GM18505 (cell line): ENCODE data around the gene SARDH.

Source experiments
- ATAC-seq: cut with Tn5 transposase; IDR thresholded peaks from one replicate; pipeline ENCODE4 v1.9.1; 2021; ENCODE audit not compliant: unreplicated experiment
- POLR2A ChIP-seq: IDR thresholded peaks from 4 replicates; pipeline ENCODE4 v1.6.1; 2011; ENCODE audit warnings: borderline replicate concordance; ENCODE audit not compliant: insufficient read depth, insufficient read length; ENCODE audit errors: extremely low read depth

SARDH gene

GRCh38 chr9:133735931-133736330 lies 2.2 kb downstream of the SARDH start:
- no peak for TF ChIP-seq POLR2A
- ATAC-seq: no peak

DNA sequence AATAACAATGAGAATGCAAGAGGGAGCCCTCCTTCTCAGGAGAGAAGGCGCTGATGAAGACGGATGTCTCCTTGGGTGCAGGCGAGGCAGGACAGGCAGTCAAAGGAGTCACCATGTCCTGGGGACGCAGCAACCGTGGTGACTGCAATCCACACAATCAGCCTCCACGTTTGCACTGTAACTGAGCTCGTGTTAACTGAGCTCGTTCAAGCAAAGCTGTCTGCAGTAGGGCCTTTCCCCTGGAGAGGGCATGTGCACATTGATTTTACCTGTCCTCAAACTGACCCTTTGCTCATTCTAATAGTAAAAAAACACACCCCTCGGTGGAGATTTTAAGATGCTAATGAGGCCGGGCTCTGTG lies 2.8 kb downstream of the SARDH start:
- TF ChIP-seq POLR2A: no peak
- ATAC-seq: no peak

DNA sequence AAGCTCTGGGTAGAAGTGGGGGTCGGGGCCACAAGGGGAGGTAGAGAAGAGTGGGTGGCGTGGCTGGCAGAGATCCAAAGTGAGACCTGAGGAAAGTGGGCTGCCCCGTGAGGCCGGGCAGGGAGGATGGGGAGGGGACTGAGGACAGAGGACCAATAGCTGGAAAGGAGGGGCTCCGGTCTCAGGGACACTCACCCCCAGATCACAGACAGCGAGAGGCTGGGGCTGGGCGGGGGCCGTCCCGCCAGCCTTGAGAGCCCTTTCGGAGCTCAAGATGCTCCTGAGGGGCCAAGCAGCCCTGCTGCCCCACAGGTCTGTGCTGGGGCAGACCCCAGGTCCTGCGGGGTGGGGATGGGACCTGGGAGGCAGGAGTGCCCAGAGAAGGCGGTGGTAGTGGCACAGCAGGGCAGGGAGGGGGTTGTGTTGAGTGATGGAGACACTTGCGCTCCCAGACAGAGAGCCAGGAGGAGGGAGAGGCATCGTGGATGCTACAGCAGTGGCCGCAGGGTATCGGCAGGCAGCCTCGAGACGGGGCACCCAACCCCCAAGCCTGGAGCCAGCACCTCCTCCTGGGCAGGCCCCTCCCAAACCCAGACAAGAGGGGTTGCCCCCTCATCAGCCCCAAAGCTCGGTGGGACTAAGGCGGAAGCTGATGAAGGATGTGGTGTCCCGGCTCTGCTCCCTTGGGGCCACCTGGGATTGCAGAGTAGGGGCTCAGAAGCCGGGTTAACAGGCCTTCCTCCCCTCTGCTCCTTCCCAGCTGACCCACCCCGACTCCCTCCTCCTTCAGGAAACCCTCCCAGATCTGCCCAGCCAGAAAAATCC lies 3.4 kb downstream of the SARDH start:
- no peak for ATAC-seq
- no peak for TF ChIP-seq POLR2A

DNA sequence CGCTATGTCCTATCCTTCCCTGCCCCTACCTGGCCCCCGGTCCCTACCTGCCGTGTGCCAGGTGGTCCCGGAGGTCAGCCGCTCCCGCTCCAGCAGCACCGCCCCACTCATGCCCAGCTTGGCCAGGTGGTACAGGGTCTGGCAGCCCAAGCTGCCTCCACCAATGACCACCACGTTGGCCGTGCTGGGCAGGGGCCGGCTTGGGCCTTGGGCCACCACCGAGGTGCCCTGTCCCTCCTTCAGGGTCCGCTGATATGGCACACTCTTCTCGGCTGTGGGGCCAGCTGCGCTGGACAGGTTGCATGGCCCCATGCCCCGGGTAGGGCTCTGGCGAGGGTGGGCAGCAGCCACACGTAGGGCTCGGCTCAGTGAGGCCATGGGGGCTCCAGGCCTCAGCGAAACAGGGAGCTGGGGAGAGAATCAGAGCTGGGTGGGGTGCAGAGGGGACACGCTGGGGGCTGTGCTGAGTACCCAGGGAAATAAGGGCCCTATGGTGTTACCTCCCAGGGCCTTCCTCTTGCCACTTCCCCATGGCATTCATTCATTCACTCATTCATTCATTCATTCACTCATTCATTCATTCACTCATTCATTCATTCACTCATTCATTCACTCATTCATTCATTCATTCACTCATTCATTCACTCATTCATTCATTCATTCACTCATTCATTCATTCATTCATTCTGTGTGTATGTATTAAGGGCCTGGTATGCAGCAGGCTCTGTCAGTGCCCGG lies 4.2 kb downstream of the SARDH start:
- no peak for TF ChIP-seq POLR2A

GRCh38 chr9:133733421-133733795 lies 4.7 kb downstream of the SARDH start:
- no peak for ATAC-seq
- no peak for TF ChIP-seq POLR2A

More for the DNA sequence above, 4.2 kb downstream of the SARDH start:
- no peak for ATAC-seq

DNA sequence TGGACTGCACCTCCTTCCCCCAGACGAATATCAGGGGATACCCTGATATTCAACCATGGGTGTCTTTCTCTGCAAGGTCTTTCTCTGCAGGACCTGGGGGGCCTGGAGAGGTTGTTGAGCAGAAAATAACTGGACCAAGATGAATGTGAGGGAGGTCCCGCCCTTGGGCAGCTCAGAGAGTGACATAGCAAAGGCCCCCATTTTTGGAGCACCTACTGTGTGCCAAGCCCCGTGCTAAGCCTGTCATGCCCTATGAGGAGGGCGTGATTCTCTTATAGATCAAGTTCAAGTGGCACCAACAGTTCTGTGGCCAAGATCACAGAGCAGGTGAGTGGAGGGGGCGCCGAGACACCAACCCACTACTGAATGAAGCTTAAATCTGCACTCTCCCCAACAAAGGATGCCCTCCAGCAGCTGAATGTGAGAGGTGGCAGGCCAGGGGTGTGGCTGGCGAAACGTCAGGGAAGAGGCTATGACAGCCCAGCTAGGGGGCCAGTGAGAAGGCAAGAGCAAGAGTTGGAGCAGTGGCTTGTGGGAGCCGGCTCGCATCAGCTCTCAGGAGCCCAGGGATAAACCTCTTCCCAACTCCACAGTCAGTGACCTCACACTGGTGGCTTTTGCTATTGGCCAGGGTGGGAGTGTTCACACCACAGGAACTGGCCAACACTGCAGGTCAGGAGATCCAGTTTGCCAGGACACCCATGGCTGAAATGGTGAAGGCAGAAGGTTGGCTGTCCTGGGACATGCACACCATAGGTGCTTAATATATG lies 5.3 kb downstream of the SARDH start:
- no peak for ATAC-seq
- no peak for TF ChIP-seq POLR2A

GRCh38 chr9:133731876-133732638 lies 6.1 kb downstream of the SARDH start:
- no peak for TF ChIP-seq POLR2A
- ATAC-seq: no peak

- ATAC-seq: no peak
- no peak for TF ChIP-seq POLR2A
Observed at GRCh38 chr9:133730994-133731715, 7.0 kb downstream of the SARDH start.

- TF ChIP-seq POLR2A: no peak
- ATAC-seq: no peak
Observed at GRCh38 chr9:133729617-133730281, 8.4 kb downstream of the SARDH start.

DNA sequence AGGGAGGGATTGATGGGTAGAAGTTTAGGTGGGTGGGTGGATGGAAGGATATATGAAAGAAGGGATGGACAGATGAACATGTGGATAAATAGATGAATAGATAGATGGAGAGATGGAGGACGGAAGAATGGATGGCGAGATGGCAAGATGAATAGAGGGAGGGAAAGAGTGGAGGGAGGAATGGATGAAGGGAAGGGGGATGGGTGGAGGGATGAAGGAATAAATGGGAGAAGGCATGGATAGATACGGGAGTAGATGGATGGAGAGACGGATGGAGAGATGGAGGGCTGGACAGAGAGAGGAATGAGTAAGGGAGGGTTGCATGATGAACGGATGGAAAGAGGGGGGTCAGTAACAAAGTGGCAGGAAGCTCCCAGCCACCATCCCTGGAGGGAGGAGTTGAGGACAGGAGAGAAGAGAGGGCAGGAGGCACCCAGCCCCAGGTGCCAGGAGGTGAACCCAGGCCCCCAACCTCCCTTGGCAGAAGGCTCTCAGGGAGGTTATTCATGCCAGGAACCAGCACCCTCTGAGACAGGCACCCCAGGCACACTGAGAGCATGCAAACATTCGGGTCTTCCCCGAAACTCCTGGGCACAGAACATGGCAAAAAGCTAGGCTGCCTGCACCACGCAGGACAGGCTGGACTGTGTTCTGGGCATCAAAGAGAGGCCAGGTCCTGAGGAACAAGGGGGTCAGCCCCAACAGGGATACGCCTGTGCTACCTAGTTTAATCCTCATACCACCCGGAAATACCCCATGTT lies 9.1 kb downstream of the SARDH start:
- ATAC-seq: no peak

DNA sequence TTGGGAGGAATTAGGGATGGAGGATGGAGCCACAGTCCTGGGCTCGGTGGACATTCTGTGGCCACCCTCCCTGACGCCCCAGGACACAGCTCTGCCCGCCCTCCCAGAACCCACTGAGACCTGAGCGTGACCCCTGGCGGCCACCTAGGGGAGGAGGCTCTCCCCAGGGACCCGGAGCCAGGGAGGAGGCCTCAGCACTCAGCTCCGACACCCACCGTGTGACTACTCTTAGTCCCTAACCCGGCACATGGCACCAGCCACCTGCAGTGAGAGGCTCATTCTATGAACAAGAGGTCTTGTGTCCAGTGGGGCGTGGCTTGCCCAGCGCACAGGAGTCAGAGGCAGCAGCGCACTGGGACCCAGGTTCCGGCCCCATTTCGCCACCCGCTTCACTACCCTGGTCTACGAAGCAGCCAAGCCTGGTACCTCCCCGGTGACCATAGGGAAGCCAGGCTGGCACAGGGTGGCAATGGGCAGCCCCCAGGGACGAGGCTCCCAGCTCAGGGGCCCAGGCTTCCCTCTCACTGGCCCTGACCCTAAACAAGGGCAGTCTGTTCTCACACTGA lies 10.2 kb downstream of the SARDH start:
- ATAC-seq: no peak
- TF ChIP-seq POLR2A: no peak

More for the DNA sequence above, 9.1 kb downstream of the SARDH start:
- no peak for TF ChIP-seq POLR2A
